DMS53 treated with DMSO at 0.1 percent for 48 hours (cell line): ENCODE results near the gene MUC5AC.
"Not testable (repeated sequence)": the region's sequence is repeated elsewhere in the genome, so short reads cannot be mapped to it uniquely, and the experiment has no call there.

Source experiments
- DNase-seq: peaks from one replicate; lab custom pipeline; 2025; ENCODE audit not compliant: unreplicated experiment; lab: John Stamatoyannopoulos, UW

The MUC5AC gene

DNA sequence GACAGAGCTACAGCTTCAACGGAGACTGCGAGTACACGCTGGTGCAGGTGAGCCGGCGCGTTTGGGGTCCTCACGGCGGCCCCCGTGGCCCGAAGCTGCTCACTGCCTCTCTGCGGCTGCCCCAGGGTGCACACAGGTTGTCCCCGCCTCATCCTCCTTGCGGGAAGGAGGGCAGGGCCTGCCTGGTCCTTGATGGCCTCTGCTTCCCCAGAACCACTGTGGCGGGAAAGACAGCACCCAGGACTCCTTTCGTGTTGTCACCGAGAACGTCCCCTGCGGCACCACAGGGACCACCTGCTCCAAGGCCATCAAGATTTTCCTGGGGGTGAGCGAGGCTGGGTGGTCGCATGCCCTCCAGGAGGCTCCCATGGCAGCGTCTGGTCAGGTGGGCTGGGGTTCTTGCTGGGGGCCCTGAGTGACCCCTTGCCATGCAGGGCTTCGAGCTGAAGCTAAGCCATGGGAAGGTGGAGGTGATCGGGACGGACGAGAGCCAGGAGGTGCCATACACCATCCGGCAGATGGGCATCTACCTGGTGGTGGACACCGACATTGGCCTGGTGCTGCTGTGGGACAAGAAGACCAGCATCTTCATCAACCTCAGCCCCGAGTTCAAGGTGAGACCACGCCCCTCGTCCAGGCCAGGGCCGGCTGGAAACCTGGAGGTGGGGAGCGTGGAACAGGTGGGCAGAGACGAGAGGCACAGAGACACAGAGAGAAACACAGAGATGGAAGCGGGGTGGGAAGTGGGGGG, 19.4 kb downstream of the MUC5AC start:
- no peak for DNase-seq

GRCh38 chr11:1177771-1178090, 20.0 kb downstream of the MUC5AC start:
- DNase-seq, result no peak

GRCh38 chr11:1178201-1178885, 20.6 kb downstream of the MUC5AC start:
- no peak for DNase-seq

- no peak for DNase-seq
Measured at GRCh38 chr11:1178906-1179305, 21.2 kb downstream of the MUC5AC start.

- DNase-seq, result no peak
Measured at GRCh38 chr11:1179641-1180040, 21.9 kb downstream of the MUC5AC start.

GRCh38 chr11:1180171-1180570, 22.4 kb downstream of the MUC5AC start:
- DNase-seq, result no peak

DNA sequence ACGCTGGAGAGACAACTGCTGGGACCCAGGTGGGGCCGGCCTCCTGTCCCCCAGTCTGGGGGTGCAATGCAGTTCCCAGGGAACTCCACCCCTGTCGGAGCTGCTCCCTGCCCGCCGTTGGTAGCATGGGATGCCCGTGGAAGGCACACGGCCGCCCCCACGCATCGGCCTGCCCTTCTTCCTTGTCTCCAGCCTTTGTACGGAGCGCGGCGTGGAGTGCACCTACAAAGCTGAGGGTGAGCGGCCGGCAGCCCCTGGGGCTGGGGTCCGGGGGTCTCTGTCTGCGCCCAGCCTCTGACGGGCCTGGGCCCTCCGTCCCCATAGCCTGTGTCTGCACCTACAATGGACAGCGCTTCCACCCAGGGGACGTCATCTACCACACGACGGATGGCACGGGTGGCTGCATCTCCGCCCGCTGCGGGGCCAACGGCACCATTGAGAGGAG, 23.2 kb downstream of the MUC5AC start:
- DNase-seq, result no peak

GRCh38 chr11:1181420-1181819, 23.7 kb downstream of the MUC5AC start:
- DNase-seq, result no peak

- no peak for DNase-seq
Measured at GRCh38 chr11:1181853-1182535, 24.2 kb downstream of the MUC5AC start.

GRCh38 chr11:1184139-1184538, 26.4 kb downstream of the MUC5AC start:
- not testable (repeated sequence) for DNase-seq

DNA sequence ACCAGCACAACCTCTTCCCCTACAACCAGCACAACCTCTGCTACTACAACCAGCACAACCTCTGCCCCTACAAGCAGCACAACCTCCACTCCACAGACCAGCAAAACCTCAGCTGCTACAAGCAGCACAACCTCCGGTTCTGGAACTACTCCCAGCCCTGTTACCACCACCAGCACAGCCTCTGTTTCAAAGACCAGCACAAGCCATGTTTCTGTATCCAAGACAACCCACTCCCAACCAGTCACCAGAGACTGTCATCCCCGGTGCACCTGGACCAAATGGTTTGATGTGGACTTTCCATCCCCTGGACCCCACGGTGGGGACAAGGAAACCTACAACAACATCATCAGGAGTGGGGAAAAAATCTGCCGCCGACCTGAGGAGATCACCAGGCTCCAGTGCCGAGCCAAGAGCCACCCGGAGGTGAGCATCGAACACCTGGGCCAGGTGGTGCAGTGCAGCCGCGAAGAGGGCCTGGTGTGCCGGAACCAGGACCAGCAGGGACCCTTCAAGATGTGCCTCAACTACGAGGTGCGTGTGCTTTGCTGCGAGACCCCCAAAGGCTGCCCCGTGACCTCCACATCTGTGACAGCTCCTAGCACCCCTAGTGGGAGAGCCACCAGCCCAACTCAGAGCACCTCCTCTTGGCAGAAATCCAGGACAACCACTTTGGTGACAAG, 30.8 kb downstream of the MUC5AC start:
- not testable (repeated sequence) for DNase-seq

- DNase-seq, result not testable (repeated sequence)
Measured at GRCh38 chr11:1189816-1190215, 32.1 kb downstream of the MUC5AC start.

- DNase-seq, result not testable (repeated sequence)
Measured at GRCh38 chr11:1191786-1192470, 34.2 kb downstream of the MUC5AC start.

GRCh38 chr11:1192741-1193325, 35.1 kb downstream of the MUC5AC start:
- DNase-seq, result no peak

GRCh38 chr11:1193326-1194230, 35.8 kb downstream of the MUC5AC start:
- DNase-seq, result no peak

DNA sequence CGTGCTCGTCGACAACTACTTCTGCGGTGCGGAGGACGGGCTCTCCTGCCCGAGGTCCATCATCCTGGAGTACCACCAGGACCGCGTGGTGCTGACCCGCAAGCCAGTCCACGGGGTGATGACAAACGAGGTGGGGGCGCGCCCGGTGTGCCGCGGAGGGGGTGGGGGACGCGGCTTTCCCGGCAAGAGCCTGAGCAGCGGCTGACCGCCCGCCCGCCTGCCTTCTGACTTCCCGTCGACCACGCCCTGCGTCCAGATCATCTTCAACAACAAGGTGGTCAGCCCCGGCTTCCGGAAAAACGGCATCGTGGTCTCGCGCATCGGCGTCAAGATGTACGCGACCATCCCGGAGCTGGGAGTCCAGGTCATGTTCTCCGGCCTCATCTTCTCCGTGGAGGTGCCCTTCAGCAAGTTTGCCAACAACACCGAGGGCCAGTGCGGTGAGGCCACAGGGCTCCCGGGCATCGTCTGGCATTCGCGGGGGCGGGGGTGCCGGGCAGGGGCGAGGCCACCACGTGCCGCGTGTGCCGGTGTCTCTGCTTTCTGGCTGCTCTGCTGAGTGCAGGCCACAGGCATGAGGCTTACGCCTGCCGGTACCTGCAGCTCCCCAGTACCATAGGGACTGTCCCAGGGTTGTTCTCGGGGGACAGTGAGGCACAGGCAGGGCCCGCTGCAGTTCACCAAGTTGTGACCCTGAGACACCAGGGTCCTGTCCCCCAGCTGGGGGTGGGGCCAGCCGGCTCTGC, 36.7 kb downstream of the MUC5AC start:
- no peak for DNase-seq

DNA sequence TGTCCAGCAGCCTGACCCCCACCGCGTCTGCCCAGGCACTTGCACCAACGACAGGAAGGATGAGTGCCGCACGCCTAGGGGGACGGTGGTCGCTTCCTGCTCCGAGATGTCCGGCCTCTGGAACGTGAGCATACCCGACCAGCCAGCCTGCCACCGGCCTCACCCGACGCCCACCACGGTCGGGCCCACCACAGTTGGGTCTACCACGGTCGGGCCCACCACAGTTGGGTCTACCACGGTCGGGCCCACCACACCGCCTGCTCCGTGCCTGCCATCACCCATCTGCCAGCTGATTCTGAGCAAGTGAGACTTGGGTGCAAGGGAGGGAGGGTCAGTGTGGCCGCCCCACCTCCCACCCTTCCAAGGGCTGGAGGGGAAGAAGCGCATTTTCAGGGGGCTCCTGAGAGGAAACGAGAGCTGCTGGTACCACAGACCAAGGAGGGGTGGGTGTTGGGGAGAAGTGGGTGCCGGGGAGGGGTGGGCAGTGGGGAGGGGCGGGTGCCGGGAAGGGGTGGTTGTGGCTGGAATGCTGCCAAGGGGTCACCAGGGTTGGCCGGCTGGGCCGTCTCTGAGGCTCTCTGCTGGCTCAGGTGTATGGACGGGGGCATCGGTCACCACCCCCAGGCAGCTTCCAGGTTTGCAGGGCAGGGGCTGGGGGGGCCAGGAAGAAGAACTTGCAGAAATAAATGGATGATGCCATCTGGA, 37.4 kb downstream of the MUC5AC start:
- no peak for DNase-seq
